Measurements from ENCODE around the gene SYT12. TPM values are rescaled to one million over a fixed set of nuclear protein-coding genes. Genes with fewer than 3 reads are reported as not detected.

SYT12 gene
- polyA plus RNA-seq, 1 of the 3 experiments (the other 2 are of a cell fraction), result 0.61 TPM

DNA sequence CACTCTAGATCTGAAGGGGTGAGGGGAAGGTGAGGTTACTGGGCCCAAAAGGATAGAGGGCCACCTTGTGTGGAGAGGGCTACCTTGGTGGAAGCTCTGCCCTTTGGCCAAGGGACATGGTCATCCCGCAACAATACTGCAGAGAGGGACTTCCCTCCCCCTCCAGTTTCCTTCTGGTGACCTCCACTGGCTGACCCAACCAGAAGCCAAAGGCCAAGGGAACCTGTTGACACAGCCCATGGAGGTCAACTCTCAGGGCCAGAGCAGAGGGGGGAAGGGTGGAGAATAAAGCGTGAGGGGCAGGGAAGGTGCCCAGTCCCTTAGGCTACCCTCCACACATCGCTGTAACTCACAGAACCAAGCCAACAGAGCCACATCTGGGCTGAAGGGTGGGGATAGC is 18.7 kb downstream of the SYT12 start:
- H2AFZ ChIP-seq (ENCODE audit: low read depth), result no peak overlapping the region
- H3K4me3 ChIP-seq (ENCODE audit: low read depth in 2 of 2, low read length in 1 of 2), result no peak overlapping the region
- no peak overlapping the region for H3K4me2 ChIP-seq
- ChIA-PET CTCF (no interaction called here), POLR2A (no interaction called here)
- no peak overlapping the region for H3K27ac ChIP-seq (ENCODE audit: low read depth in 2 of 2, low read length in 1 of 2)
- no peak for TF ChIP-seq RFX5 (IDR thresholded peaks at IDR 0.05; ENCODE audit: low read length)
- TF ChIP-seq EP300 (IDR thresholded peaks at IDR 0.05; ENCODE audit: borderline replicate concordance in 1 of 2, low read depth in 1 of 2, low read length in 1 of 2), result no peak
- TF ChIP-seq ELF1 (IDR thresholded peaks at IDR 0.05), result no peak
- TF ChIP-seq USF1 (IDR thresholded peaks at IDR 0.05; ENCODE audit: borderline replicate concordance, low read depth), result no peak
- TF ChIP-seq RAD21 (IDR thresholded peaks at IDR 0.05; ENCODE audit: low read length), result no peak
- no peak for TF ChIP-seq POLR2AphosphoS5 (IDR thresholded peaks at IDR 0.05; ENCODE audit: low read depth, low read length)
- TF ChIP-seq, protein P1, sequence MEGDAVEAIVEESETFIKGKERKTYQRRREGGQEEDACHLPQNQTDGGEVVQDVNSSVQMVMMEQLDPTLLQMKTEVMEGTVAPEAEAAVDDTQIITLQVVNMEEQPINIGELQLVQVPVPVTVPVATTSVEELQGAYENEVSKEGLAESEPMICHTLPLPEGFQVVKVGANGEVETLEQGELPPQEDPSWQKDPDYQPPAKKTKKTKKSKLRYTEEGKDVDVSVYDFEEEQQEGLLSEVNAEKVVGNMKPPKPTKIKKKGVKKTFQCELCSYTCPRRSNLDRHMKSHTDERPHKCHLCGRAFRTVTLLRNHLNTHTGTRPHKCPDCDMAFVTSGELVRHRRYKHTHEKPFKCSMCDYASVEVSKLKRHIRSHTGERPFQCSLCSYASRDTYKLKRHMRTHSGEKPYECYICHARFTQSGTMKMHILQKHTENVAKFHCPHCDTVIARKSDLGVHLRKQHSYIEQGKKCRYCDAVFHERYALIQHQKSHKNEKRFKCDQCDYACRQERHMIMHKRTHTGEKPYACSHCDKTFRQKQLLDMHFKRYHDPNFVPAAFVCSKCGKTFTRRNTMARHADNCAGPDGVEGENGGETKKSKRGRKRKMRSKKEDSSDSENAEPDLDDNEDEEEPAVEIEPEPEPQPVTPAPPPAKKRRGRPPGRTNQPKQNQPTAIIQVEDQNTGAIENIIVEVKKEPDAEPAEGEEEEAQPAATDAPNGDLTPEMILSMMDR (IDR thresholded peaks at IDR 0.05), result no peak
- TF ChIP-seq RXRA (IDR thresholded peaks at IDR 0.05; ENCODE audit: borderline replicate concordance, low read depth), result no peak
- TF ChIP-seq, protein P2, sequence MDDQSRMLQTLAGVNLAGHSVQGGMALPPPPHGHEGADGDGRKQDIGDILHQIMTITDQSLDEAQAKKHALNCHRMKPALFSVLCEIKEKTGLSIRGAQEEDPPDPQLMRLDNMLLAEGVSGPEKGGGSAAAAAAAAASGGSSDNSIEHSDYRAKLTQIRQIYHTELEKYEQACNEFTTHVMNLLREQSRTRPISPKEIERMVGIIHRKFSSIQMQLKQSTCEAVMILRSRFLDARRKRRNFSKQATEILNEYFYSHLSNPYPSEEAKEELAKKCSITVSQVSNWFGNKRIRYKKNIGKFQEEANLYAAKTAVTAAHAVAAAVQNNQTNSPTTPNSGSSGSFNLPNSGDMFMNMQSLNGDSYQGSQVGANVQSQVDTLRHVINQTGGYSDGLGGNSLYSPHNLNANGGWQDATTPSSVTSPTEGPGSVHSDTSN (IDR thresholded peaks at IDR 0.05), result no peak
- no peak for TF ChIP-seq CHD2 (IDR thresholded peaks at IDR 0.05; ENCODE audit: low read length, partially characterized antibody)
- TF ChIP-seq FOXJ3 (CRISPR knock-in tag; IDR thresholded peaks at IDR 0.05), result no peak
- no peaks in the 10 kb centered on the region for H3K27me3 ChIP-seq (ENCODE audit: insufficient read depth)
- H3K9me3 ChIP-seq, result no peaks in the 10 kb centered on the region
- no peak for DNase-seq
- H4K20me1 ChIP-seq (ENCODE audit: insufficient read depth), result no peaks in the 10 kb centered on the region
- no peaks in the 10 kb centered on the region for H3K36me3 ChIP-seq (replicated peaks in 1 of 2; ENCODE audit: control insufficient read depth in 1 of 2, insufficient read depth in 2 of 2, low read length in 1 of 2)
- H3F3A ChIP-seq (replicated peaks; ENCODE audit: insufficient read depth), result peaks cover 6% of the 10 kb centered on the region
- H3K79me2 ChIP-seq (ENCODE audit: insufficient read depth), result no peaks in the 10 kb centered on the region
- H3K9me2 ChIP-seq, result no peaks in the 10 kb centered on the region
- WGBS (ENCODE audit: low lambda C conversion rate), result 60% methylated on average over 2 of the region's 3 CpGs
- H3K9ac ChIP-seq, result no peak overlapping the region
- peaks cover 0 to 4% of the 10 kb centered on the region in 2 experiments; a peak in 1 of 4 replicates for H3K4me1 ChIP-seq (ENCODE audit: control insufficient read depth in 1 of 2, insufficient read depth in 2 of 2, low read depth in 1 of 2, low read length in 1 of 2)

- Histone ChIP-seq H3K9me3 (no peaks in the 10 kb centered on the region), H3K9me2 (no peaks in the 10 kb centered on the region), H3K4me1 (ENCODE audit: control insufficient read depth in 1 of 2, insufficient read depth in 2 of 2, low read depth in 1 of 2, low read length in 1 of 2) (peaks cover 0 to 4% of the 10 kb centered on the region in 2 experiments; a peak in 2 of 4 replicates), H3K9ac (no peak overlapping the region), H3K27me3 (ENCODE audit: insufficient read depth) (no peaks in the 10 kb centered on the region), H3K4me2 (no peak overlapping the region), H3K27ac (ENCODE audit: low read depth in 2 of 2, low read length in 1 of 2) (no peak overlapping the region), H2AFZ (ENCODE audit: low read depth) (no peak overlapping the region), H3F3A (replicated peaks; ENCODE audit: insufficient read depth) (peaks cover 6% of the 10 kb centered on the region), H4K20me1 (ENCODE audit: insufficient read depth) (no peaks in the 10 kb centered on the region), H3K36me3 (replicated peaks in 1 of 2; ENCODE audit: control insufficient read depth in 1 of 2, insufficient read depth in 2 of 2, low read length in 1 of 2) (no peaks in the 10 kb centered on the region), H3K4me3 (ENCODE audit: low read depth in 2 of 2, low read length in 1 of 2) (no peak overlapping the region), H3K79me2 (ENCODE audit: insufficient read depth) (no peaks in the 10 kb centered on the region)
- WGBS (ENCODE audit: low lambda C conversion rate), result 91% methylated on average over 18 of the region's 18 CpGs
- POLR2A ChIA-PET, result no interaction called here
- CTCF ChIA-PET, result interaction anchor here (2.4 kb wide), 1 partner anchor 10 kb away, joined by 11 read pairs; no protein-coding TSS in a partner anchor
- TF ChIP-seq, protein P3, sequence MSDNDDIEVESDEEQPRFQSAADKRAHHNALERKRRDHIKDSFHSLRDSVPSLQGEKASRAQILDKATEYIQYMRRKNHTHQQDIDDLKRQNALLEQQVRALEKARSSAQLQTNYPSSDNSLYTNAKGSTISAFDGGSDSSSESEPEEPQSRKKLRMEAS (IDR thresholded peaks at IDR 0.05; ENCODE audit: low read depth), result no peak
- no peak for TF ChIP-seq SIN3A (IDR thresholded peaks at IDR 0.05; ENCODE audit: borderline replicate concordance, low read depth, low read length)
- no peak for TF ChIP-seq FOXJ3 (CRISPR knock-in tag; IDR thresholded peaks at IDR 0.05)
- no peak for TF ChIP-seq ZBTB33 (IDR thresholded peaks at IDR 0.05; ENCODE audit: borderline replicate concordance, low read depth)
- TF ChIP-seq FOSL2 (IDR thresholded peaks at IDR 0.05; ENCODE audit: borderline replicate concordance, low read depth), result no peak
- TF ChIP-seq RXRA (IDR thresholded peaks at IDR 0.05; ENCODE audit: borderline replicate concordance, low read depth), result no peak
- no peak for DNase-seq
Measured at GRCh38 chr11:67043572-67044349, 20.8 kb downstream of the SYT12 start.
